ENCODE measurements around the gene TMEM130.
"Not testable (repeated sequence)": the region's sequence is repeated elsewhere in the genome, so short reads cannot be mapped to it uniquely, and the experiment has no call there.

The TMEM130 gene

DNA sequence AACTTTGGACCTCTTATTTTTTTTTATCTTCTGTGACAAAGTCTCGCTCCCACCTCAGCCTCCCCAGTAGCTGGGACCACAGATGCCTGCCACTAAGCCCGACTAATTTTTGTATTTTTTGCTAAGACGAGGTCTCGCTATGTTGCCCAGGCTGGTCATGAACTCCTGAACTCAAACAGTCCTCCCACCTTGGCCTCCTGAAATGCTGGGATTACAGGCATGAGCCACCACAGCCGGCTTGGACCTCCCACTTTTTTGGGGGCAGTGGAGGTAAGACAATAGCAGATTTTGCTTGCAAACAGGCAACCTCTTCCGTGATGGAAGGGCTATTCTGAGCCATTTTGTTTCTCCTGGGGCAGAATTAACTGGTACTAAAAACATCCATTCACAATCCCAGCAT is 7.3 kb upstream of the TMEM130 start:
- DNase-seq, result no peak

DNA sequence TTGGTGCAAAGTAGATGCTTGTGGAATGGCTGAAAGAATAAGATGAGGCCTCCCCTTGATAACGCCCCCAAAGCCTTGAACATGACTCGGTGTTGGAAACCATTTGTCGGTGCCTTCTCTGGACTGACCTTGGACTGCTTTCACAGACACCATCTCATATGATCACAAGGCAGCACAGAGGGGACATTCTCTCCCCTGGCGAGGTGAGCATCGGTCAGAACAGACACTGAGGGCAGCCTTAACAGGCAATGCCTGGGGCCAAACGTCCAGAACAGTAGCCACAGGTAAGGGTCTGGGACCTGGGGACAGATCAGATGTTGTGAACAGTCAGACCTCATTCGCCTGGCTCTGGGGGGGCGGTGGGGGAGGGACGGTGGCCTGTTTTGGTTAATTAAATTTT is 5.7 kb upstream of the TMEM130 start:
- no peak for DNase-seq

DNA sequence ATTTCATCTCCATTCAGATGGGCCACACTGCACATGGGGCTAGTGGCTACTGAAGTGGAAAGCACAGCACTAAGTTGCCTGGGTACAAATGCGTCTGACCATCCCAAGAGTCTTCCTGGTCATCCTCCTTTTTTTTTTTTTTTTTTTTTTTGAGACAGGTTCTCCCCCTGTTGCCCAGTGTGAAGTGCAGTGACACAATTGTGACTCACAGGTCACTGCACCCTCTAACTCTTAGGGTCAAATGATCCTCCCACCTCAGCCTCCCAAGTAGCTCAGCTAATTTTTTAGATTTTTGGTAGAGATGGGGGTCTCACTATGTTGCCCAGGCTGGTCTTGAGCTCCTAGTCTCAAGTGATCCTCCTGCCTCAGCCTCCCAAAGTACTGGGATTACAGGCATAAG is 5.1 kb upstream of the TMEM130 start:
- DNase-seq, result no peak

DNA sequence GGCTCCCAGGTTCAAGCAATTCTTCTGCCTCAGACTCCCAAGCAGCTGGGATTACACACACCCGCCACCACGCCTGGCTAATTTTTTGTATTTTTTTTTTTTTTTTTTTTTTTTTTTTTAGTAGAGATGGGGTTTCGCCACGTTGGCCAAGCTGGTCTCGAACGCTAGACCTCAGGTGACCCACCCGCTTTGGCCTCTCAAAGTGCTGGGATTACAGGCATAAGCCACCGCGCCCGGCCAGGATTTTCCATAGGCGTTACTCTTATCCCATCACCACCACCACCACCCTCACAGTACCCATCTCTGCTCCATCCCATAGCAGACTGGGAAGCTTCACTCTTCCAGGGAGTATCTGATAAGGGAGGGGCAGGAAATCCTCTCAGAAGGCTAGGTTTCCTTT is 3.8 kb upstream of the TMEM130 start:
- DNase-seq, result not testable (repeated sequence)

DNA sequence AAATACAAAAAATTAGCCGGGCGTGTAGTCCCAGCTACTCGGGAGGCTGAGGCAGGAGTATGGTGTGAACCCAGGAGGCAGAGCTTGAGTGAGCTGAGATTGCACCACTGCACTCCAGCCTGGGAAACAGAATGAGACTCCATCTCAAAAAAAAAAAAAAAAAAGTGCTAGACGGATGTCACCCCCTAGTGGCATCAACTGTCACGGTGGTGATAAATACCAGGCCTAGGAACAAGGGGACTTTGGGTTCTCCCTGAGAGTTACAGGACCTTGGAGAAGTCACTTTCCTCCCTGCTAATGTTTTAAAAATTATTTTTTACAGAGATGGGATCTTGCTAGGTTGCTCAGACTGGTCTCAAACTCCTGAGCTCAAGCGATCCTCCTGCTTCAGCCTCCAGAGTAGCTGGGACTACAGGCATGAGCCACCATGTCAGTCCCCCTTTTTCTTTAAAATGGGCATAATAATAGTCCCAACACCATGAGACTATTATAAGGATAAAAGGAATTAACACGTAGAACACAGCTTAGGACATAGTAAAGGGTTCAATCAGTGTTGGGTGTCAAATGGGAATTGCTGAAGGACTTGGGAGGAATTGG is 2.6 kb upstream of the TMEM130 start:
- DNase-seq, result no peak

DNA sequence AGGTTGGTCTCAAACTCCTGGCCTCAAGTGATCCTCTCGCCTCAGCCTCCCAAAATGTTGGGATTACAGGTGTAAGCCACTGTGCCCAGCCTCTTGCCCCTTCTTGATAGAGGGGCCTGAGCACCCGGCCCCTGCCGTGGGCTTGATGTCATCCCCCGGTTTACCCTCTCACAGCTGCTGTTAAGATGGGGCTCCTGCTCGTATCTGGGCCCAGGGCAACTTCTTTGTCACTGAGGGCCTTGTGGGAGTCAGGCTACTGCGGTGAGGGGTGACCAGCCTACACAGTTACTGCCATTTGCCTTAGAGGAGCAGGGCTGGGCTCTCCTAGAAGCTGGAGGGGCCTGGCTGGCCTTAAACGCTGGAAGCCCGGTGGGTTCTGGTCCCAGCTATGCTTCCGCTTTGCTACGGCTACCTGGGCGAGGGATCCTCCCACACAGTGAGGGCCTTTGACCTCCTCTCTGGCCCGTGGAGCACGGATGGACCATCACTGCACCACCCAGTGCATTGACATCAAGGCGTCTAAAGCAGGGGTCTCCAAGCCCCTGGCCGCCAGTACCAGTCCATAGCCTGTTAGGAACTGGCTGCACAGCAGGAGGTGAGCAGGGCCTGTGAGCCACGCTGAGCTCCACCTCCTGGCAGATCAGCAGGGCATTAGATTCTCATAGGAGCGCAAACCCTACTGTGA is 1.1 kb upstream of the TMEM130 start:
- no peak for DNase-seq

DNA sequence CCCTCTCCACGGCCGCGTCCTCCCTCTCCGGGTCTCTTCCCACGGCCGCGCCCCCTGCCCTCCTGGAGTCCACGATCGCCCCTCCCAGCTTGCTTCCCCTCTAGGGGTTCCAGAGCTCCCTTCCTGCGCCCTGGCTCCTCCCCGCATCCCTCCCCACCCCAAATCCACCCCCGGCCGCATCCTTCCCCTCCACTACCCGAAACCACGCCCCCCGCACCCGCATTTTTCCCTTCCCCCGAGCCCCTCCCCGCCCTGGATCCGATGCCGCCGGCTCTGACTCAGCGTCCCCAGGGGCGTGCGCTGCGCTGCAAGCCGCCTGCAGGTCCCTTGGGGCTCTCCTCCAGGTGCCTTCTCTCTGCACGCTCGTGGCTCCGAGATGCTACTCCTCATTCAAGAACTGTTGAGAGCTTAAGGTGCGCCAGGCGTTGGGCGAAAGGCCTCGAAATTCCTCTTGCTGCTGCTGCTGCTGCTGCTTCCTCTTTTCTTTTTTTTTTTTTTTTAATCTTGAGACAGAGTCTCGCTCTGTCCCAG is 372 bp upstream of the TMEM130 start:
- DNase-seq, result no peak

DNA sequence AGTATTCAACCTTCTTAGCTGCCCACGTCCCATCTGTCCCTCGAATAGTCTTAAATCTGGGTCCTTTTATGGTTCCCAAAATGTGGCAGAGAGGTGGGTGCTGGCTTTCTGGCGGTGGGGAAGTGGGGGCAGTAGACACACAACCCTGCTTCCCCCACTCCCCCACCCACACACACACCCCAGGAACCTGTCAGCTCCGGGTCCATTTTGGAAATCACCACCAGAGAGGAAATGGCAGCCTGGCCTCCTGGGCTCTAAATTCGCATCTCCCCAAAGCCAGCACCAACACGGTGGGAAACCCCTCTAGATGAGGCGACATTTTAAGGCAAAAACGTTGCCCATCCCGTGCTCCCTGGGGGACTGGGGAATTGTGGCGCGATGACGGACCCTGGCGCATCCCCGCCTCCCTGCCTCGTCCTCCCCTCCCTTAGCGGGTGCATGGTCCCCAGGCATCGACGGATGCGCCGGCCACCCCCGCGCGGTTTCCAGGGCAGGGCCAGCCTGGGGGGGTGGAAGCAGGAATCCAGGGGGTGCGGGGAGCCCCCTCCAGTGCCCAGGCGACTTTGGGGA is 702 bp downstream of the TMEM130 start:
- no peak for DNase-seq

DNA sequence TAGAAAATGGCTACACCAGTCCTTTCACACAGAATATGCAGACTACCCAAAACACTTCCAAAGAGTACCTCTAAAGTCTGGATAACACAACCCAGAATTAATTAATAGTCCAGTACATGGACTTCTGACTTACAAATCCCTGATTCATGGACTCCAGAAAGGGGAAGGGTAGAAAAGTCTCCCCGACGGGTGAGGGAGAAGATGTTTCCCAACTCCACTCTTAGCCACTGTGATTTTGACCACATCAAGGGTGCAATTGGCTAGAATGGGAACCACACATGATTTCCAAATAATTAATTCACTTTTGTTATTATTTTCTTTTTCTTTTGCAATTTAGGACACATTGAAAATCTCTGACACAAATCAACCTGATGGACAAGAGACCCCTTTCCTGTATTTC is 1.4 kb downstream of the TMEM130 start:
- DNase-seq, result no peak

DNA sequence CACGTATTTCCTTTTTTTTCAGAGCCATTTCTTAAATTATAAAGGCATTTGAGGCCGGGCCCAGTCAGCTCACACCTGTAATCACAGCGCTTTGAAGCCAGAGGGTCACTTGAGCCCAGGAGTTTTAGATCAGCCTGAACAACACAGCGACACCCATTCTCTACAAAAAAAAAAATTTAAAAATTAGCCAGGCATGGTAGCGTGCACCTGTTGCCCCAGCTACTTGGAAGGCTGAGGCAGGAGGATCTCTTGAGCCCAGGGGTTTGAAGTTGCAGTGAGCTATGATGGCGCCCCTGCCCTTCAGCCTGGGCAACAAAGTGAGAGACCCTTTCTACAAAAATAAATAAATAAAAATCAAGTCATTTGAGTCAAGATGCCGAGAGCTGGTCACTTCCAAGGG is 3.0 kb downstream of the TMEM130 start:
- DNase-seq, result no peak

DNA sequence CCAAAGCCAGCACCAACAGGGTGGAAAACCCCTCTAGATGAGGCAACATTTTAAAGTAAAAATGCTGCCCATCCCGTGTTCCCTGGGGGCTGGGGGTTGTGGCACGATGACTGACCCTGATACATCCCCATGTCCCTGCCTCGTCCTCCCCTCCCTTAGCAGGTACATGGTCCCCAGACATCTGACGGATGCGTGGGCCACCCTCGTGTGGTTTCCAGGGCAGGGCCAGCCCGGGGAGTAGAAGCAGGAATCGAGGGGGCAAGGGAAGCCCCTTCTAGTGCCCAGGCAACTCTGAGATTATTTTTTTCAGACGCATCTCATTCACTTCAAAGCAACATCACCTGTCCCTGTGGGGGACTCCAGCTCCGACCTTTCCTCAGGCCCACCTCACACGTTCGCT is 3.5 kb downstream of the TMEM130 start:
- DNase-seq, result no peak

DNA sequence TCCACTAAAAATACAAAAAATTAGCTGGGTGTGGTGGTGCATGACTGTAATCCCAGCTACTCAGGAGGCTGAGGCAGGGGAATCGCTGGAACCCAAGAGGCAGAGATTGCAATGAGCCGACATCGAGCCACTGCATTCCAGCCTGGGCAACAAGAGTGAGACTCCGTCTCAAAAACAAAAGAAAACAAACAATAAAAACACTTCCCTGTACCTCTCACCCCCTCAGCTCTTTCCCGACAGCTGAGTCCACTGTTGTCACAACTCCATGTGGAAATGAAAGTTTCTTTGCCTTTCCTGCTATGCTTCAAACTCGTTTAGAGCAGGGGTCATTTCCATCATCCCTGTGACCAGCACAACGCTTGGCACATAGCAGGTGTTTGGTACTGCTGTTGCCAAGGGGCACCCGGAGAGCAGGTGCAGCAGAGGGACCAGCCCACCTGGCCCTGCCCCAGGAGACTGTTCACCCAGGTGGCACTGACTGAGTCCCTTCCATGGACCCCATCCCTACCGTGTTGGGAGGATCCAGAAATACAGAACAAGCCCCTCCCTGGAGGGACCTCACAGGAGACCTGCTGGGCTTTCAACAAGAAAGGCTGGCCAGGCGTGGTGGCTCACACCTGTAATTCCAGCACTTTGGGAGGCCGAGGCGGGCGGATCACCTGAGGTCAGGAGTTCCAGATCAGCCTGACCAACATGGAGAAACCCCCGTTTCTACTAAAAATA is 4.9 kb downstream of the TMEM130 start:
- DNase-seq, result no peak

DNA sequence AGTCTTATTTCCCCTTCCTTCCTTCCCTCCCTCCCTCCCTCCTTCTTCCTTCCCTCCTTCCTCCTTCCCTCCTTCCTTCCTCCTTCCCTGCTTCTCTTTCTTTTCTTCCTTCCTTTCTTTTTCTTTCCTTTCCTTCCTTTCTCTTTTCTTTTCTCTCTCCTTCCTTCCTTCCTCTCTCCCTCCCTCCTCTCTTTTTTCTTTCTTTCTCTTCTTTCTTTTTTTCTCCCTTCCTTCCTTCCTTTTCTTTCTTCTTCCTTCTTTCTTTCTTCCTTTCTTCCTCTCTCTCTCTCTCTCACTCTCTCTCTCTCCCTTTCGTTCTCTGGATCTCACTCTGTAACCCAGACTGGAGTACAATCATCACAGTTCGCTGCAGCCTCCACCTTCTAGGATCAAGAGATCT is 6.2 kb downstream of the TMEM130 start:
- no peak for DNase-seq

DNA sequence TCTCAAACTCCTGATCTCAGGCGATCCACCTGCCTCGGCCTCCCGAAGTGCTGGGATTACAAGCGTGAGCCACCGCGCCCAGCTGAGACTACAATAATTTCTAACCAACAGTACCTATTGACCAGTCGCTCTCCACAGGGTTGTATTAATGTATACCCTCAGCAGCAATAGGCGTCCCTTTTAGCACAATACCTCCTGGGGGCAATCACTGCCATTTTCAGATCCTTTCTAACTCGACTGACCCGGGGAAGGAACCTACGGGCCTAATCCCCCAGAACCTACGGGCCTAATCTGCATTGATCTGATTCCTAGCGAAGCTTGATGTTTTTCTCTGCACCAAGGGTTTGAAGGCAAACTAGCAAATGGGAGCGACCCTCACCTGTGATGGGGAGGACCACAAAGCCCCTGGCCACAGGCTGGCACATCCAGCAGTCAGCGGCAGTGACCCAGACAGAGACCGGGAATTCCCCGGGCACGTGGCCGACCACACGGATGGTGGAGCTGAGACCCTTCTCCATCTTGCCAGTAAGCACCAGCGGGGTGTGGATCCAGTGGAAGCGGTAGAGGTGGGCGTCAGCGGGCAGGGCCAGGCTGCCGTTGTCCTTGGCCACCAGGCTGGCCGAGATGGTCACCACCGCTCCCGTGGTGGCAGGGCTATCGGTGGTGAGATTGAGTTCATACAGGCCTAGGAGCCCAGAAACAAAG is 6.9 kb downstream of the TMEM130 start:
- no peak for DNase-seq

DNA sequence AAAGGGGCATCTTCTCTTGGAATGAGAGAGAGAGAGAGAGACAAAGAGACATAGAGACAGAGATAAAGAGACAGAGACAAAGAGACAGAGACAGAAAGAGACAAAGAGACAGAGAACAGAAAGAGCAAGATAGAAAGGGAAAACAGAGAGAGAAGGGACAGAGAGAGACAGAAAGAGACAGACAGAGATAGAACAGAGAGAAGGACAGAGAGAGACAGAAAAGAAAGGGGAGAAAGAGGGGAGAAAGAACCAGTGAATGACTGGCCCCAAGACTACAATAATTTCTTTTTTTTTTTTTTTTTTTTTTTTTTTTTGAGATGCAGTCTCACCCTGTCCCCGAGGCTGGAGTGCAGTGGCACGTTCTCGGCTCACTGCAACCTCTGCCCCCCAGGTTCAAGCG is 7.6 kb downstream of the TMEM130 start:
- no peak for DNase-seq

DNA sequence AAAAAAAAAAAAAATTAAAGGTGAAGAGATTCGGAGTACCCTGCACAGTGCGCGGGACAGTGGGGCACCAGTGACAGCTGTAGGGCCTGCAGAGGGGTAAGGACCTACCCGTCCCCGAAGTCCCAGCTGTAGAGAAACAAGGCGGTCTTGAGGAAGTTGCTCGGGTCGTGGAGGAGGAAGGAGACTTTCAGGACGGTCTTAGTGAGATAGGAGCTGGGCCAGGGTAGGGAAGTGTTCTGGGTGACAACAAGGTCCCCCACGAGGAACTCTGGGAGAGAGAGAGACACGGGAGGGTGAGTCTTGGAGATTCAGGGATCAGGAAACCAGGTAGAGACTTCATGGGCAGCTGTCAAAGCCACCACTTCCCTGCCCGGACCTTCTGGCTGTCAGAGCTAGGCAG is 9.7 kb downstream of the TMEM130 start:
- DNase-seq, result no peak

DNA sequence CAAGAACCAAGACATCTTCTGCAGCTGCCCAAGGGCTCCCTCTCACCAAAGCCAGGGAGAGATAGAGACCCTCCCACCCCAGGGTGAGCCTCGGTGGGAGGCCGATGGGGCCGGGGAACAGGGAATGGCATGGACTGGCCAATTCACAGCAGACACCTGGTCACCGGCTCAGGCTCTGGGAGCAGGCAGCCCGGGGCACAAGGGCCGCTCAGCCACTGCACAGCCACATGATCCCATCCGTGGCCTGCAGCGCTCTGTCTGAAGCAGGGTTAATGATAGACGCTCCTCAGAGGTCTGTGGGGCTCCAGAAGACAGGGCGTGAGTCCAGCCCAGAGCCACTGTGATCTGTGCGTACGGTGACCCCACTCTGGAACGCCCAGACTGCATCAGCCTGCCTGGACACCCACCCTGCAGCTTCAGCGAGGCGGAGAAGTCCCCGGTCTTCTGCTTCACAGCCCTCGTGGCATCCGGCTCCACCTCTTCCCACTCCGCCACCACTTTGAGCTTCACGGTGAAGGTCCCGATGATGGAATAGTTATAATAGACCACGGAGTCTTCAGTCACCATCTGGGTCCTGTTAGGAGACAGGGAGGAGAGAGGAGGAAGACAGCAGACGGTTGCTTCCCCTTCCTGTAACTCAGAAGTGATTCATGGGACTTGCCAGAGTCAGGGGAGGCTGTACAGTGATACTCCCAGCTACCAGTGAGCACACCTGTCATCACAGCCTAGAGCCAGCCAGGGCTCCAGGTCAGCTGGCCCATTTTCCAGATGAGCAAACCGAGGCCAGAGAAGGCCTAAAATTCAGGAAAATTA is 14.0 kb downstream of the TMEM130 start:
- no peak for DNase-seq

DNA sequence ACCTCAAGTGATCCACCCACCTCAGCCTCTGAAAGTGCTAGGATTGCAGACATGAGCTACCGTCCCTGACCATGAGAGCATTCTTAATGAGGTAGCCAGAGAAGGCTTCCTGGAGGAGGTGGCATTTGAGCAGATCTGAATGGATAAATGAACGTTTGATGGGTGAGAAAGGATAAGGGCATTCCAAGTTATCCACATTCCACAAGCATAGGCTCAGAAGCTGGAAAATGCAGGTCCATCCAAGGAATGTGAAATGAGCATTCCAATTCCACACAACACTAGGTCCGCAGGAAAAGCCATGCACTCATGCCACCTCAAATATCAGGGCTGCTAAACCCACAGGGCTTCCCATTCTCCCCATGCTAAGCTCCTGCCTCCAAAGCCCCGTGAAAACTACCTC is 17.0 kb downstream of the TMEM130 start:
- DNase-seq, result no peak

DNA sequence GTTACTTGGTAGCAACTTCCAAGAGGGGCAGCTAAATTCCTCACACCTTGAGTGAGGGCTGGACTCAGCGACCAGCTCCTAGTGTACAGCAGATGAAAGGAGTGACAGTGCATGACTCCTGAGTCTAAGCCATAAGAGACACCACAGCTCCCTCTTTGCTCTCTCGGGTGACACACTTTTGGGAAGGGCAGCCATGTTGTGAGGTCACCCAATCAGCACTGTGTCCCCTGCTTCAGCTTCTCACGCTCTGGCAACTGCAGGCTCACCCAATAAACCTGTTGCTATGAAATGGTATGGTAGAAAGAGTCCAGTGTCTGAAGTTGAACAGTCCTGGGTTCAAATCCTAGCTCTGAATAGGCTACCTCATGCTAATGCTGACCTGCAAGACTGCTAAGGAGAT is 20.9 kb downstream of the TMEM130 start:
- DNase-seq, result no peak

DNA sequence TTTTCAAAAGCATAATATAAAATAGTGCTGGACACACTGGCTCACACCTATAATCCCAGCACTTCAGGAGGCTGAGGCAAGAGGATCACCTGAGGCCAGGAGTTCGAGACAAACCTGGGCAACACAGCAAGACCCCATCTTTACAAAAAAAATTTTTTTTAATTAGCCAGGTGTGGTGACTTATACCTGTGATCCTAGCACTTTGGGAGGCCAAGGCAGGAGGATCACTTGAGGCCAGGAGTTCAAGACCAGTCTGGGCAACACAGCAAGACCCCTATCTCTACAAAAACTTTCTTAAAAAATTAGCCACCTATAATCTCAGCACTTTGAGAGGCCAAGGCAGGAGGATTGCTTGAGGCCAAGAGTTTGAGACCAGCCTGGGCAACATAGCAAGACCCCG is 27.3 kb downstream of the TMEM130 start:
- DNase-seq, result not testable (repeated sequence)

DNA sequence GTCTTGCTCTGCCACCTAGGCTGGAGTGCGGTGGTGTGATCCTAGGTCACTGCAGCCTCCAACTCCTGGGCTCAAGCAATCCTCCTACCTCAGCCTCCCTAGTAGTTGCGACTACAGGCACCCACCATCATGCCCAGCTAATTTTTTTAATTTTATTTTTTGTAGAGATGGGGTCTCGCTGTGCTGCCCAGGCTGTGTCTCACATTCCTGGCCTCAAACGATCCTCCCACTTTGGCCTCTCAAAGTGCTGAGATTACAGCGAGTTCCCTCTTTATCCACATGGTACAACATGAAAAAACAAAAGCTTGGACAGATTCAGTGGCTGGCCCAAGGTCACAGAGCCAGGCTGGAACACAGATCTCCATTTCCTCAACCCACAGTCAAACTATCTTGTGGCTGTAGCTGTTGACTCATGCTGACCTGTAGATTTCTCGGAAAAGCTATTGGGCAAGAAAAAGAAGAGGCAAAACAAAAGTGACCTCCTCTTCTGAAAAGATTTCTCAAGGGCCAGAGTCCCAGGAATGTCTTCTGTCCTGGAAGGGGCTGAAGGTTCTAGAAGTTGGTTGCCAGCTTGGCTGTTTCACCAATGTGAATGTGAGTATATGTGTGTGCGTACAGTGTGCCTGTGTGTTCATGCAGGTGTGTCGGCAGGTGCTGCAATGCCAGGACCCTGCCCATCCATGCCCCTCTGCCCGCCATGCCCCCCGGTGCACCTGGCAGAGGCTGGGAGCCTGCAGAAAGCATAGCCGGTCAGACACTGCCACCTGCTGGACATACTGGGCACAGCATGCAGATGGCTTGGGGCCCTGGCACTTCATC is 28.4 kb downstream of the TMEM130 start:
- no peak for DNase-seq
